Measurements from ENCODE around the gene MYO1E.

DNA sequence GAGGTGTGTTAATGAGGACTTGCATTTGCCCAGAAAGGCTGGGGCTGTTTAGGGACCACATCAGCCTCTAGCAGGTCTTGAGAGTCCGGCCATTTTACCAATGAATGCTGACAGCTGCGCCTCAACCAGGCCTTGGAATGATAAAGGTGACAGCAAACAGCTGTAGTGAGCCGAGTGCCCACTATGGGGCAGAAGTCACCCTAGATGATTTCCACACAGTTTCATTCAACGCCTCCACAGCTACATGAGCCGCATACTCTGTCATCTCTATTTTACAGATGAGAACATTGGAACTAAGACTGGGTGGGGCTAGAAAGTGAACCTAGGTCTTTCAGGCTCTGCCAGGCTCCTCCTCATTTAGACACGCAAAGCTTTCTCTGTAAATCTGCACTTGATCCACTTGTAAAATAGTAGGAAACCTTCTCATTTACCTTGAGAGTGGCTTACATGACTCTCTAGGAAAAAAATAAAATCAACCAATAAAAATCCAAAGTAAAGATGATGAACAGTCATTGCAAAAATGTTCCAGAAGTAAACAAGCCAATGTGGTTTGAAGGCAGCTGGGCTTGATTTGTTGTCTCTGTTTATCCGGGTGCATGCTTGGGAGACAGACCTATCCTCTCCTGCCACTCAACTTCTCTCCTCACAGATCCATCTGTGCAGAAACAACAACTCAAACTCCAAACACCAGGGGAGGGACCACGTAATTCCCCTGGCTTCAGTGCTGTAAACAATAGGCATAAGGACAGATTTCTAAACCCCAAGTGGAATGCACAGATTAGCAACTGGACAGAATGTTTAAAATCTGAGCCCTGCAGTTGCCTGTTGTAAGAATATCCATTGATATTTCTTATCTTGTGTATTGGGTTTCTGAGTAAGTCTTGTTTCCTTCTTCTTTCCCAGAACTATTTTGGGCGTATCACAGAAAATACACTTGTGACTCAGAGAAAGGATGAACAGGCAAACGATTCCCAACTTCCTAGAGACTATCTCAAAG, 197.5 kb downstream of the MYO1E start:
- no peak for TF ChIP-seq POLR2A (IDR thresholded peaks at IDR 0.05)
- TF ChIP-seq, protein P1, sequence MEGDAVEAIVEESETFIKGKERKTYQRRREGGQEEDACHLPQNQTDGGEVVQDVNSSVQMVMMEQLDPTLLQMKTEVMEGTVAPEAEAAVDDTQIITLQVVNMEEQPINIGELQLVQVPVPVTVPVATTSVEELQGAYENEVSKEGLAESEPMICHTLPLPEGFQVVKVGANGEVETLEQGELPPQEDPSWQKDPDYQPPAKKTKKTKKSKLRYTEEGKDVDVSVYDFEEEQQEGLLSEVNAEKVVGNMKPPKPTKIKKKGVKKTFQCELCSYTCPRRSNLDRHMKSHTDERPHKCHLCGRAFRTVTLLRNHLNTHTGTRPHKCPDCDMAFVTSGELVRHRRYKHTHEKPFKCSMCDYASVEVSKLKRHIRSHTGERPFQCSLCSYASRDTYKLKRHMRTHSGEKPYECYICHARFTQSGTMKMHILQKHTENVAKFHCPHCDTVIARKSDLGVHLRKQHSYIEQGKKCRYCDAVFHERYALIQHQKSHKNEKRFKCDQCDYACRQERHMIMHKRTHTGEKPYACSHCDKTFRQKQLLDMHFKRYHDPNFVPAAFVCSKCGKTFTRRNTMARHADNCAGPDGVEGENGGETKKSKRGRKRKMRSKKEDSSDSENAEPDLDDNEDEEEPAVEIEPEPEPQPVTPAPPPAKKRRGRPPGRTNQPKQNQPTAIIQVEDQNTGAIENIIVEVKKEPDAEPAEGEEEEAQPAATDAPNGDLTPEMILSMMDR (IDR thresholded peaks at IDR 0.05), result peak; percentile 48 to 63 (median 53)

Measured in uterus (tissue), 2 donors.